Measurements from ENCODE around the gene ARHGAP22.

ARHGAP22 gene

GRCh38 chr10:48607356-48608278 lies 2.7 kb upstream of the ARHGAP22 start:
- FAIRE-seq (no peak), DNase-seq (ENCODE audit: insufficient read length, low spot score) (no peak)

- no peak for DNase-seq (ENCODE audit: insufficient read length, low spot score)
- FAIRE-seq = no peak
Observed at GRCh38 chr10:48606530-48607355, 1.9 kb upstream of the ARHGAP22 start.

- DNase-seq (ENCODE audit: insufficient read length, low spot score) (no peak), FAIRE-seq (no peak)
Observed at GRCh38 chr10:48605786-48606529, 1.1 kb upstream of the ARHGAP22 start.

GRCh38 chr10:48604039-48604990 lies 558 bp downstream of the ARHGAP22 start:
- no peak for DNase-seq (ENCODE audit: insufficient read length, low spot score)
- FAIRE-seq = no peak

GRCh38 chr10:48603421-48604038 lies 1.3 kb downstream of the ARHGAP22 start:
- no peak for FAIRE-seq
- DNase-seq (ENCODE audit: insufficient read length, low spot score) = no peak

GRCh38 chr10:48602401-48603135 lies 2.3 kb downstream of the ARHGAP22 start:
- FAIRE-seq = no peak
- DNase-seq (ENCODE audit: insufficient read length, low spot score) = no peak

GRCh38 chr10:48601789-48602188 lies 3.1 kb downstream of the ARHGAP22 start:
- DNase-seq (ENCODE audit: insufficient read length, low spot score) = no peak
- FAIRE-seq = no peak

GRCh38 chr10:48600645-48601505 lies 4.0 kb downstream of the ARHGAP22 start:
- DNase-seq (ENCODE audit: insufficient read length, low spot score) (no peak), FAIRE-seq (no peak)

- FAIRE-seq (no peak), DNase-seq (ENCODE audit: insufficient read length, low spot score) (no peak)
Observed at GRCh38 chr10:48599830-48600134, 5.1 kb downstream of the ARHGAP22 start.

- DNase-seq (ENCODE audit: insufficient read length, low spot score) (no peak), FAIRE-seq (no peak)
Observed at GRCh38 chr10:48598936-48599829, 5.7 kb downstream of the ARHGAP22 start.

GRCh38 chr10:48598243-48598935 lies 6.5 kb downstream of the ARHGAP22 start:
- DNase-seq (ENCODE audit: insufficient read length, low spot score) (no peak), FAIRE-seq (no peak)

GRCh38 chr10:48595539-48595932 lies 9.3 kb downstream of the ARHGAP22 start:
- FAIRE-seq = no peak

GRCh38 chr10:48594803-48595538 lies 9.9 kb downstream of the ARHGAP22 start:
- FAIRE-seq (no peak), DNase-seq (ENCODE audit: insufficient read length, low spot score) (no peak)

More at GRCh38 chr10:48595539-48595932, 9.3 kb downstream of the ARHGAP22 start:
- DNase-seq (ENCODE audit: insufficient read length, low spot score) = no peak

GRCh38 chr10:48594371-48594770 lies 10.5 kb downstream of the ARHGAP22 start:
- no peak for DNase-seq (ENCODE audit: insufficient read length, low spot score)
- no peak for FAIRE-seq

- DNase-seq (ENCODE audit: insufficient read length, low spot score) (no peak), FAIRE-seq (no peak)
Observed at GRCh38 chr10:48592346-48592745, 12.5 kb downstream of the ARHGAP22 start.

GRCh38 chr10:48590945-48591344 lies 13.9 kb downstream of the ARHGAP22 start:
- no peak for DNase-seq (ENCODE audit: insufficient read length, low spot score)
- no peak for FAIRE-seq
